Liver (tissue), 3 donors: ENCODE measurements around the gene ZNF205.

Experiments used
- CTCF ChIP-seq: fragments of 150-350 bp; IDR thresholded peaks from 2 replicates; pipeline ENCODE4 v1.5.1; 2017; ENCODE audit warnings: improper control_type of control experiment, low read depth, low read length; ENCODE audit not compliant: missing input control
- RXRA ChIP-seq, 2 donors: IDR thresholded peaks; 2 replicates each; pipeline ENCODE4 v1.6.1; 2017 to 2018; ENCODE audit warnings: antibody characterized with exemption in 2 of 2, mild to moderate bottlenecking in 1 of 2
- donor health status: healthy.
- donor health status: healthy.

- TF ChIP-seq RXRA (IDR thresholded peaks at IDR 0.05), result peak; percentile 33 to 38
- no peak for TF ChIP-seq CTCF
Measured at GRCh38 chr16:3134338-3135125, 22.1 kb downstream of the ZNF205 start, which contains the start of gene ZNF213.
